Thymus (tissue), 11 donors: ENCODE measurements around the gene ARHGAP10. TPM values are rescaled to one million over a fixed set of nuclear protein-coding genes. Genes with fewer than 3 reads are reported as not detected.

Experiments
- DNase-seq, 9 donors: peaks; one replicate each; pipeline ENCODE4 v3.0.0-alpha.2; 2013; ENCODE audit warnings: low spot score in 9 of 9, low read depth in 6 of 9, missing footprints in 1 of 9
- H3K27ac ChIP-seq, 2 donors: one replicate each; pipeline ENCODE4 v1.5.1; 2013; ENCODE audit warnings: control low read depth in 1 of 2, low read depth in 1 of 2, low read length in 1 of 2, mild to moderate bottlenecking in 1 of 2, moderate library complexity in 1 of 2
- H3K27me3 ChIP-seq, 2 donors: one replicate each; pipeline ENCODE4 v1.5.1; 2013; ENCODE audit warnings: low read length in 1 of 2; ENCODE audit not compliant: control insufficient read depth in 2 of 2, insufficient read depth in 1 of 2
- H3K36me3 ChIP-seq, 2 donors: one replicate each; pipeline ENCODE4 v1.5.1; 2013; ENCODE audit warnings: low read length in 1 of 2, mild to moderate bottlenecking in 1 of 2, moderate library complexity in 1 of 2; ENCODE audit not compliant: control insufficient read depth in 2 of 2, insufficient read depth in 2 of 2
- H3K4me1 ChIP-seq, 2 donors: one replicate each; pipeline ENCODE4 v1.5.1; 2013; ENCODE audit warnings: low read length in 2 of 2; ENCODE audit not compliant: control insufficient read depth in 2 of 2, insufficient read depth in 2 of 2
- H3K4me3 ChIP-seq, 2 donors: one replicate each; pipeline ENCODE4 v1.5.1; 2013; ENCODE audit warnings: low read length in 2 of 2, control low read depth in 1 of 2, mild to moderate bottlenecking in 1 of 2
- H3K9me3 ChIP-seq, 2 donors: one replicate each; pipeline ENCODE4 v1.5.1; 2013; ENCODE audit warnings: low read length in 1 of 2, mild to moderate bottlenecking in 1 of 2; ENCODE audit not compliant: control insufficient read depth in 2 of 2, insufficient read depth in 1 of 2
- WGBS: extraction: QIAGEN DNeasy Blood & Tissue Kit; methylation state at CpG from one replicate; pipeline ENCODE4 v1.1.7; 2013; 5-methylcytosine and 5-hydroxymethylcytosine counted together
- polyA plus RNA-seq: library from polyadenylated mRNA; stranded (reverse); fragments of 200-250 nt; gene quantifications from one replicate; pipeline ENCODE4 v1.2.3, GENCODE V29; 2013
- total RNA-seq: library from RNA; stranded (reverse); fragments of 120-200 nt; gene quantifications from one replicate; pipeline ENCODE4 v1.2.4, GENCODE V29; 2013
- donor health status: healthy.

The ARHGAP10 gene
- total and polyA plus RNA-seq, 2 donors, result 11.8 to 13.4 TPM

DNA sequence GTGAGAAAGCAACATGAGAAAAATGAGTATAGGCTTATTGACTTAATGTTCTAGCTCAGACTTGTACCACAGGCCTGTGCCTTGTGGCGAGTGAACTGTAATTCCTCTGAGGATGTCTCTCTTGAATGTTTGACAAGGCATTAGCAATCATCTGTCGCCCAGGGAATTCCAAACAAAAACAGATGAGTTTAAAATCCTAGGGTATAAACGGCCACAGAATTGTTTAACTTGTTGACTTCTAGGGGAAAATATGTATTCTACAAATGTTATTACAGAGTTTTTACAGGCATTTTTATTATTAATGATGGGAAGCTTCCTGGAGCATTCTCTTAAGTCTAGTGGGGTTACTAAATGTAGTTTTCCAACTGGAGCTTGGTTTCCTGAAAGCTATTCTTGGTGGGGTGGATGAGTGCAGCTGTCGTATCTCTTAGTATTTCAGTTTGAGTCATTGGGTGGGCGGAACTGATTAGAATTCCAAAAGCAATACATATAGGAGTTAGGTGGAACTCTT lies 40.6 kb downstream of the ARHGAP10 start:
- DNase-seq, result no peak
- no peaks in the 10 kb centered on the region for H3K4me1 ChIP-seq
- peak overlapping the region in 1 of 2 donors; percentile 18 for H3K27ac ChIP-seq

DNA sequence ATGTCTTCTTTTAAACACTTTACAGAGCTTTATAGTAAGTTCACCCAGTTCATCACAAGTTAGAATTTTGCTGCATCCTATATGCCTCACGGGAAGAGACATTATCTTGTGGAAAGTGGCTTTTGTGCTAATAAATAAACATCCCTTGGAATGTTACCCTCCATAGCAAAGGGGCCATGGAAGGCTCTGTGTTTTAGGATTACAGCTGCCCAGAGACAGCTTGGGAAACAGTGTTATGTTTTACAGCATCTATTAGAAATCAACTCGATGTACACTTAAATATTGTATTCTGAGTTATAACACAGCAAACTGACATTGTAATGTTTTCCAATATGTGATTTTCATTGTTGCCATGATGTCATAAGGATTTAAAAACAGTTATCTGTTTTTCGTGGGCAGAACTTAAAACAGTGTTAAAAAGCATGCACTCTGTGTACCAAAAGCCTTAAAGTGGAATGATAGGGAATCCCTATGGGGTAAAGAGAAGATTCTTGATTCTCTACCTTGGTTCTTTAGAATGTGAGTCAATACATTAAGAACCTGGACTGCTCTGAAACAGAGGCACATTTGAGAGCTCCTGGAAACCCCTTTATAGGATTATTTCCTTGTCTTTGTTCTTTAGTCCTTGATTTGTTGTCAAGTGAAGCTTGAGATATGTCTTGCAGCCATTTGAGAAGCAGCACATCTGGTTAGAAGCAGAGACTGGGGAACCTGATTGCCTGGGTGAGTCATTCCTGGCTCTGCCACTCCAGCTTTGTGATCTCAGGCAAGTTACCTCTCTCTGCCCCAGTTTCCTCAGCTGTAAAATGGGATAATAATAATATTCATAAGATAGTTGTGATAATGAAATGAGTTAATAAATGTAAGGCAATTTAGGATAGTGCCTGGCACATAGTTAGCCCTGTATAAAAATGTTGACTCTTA lies 41.6 kb downstream of the ARHGAP10 start:
- no peak for DNase-seq
- H3K36me3 ChIP-seq, result no peaks in the 10 kb centered on the region
- WGBS, result 94% methylated on average over 3 of the region's 3 CpGs
- no peaks in the 10 kb centered on the region for H3K9me3 ChIP-seq
- no peaks in the 10 kb centered on the region for H3K4me1 ChIP-seq
- no peak overlapping the region for H3K27ac ChIP-seq
- no peak overlapping the region for H3K4me3 ChIP-seq
- no peaks in the 10 kb centered on the region for H3K27me3 ChIP-seq

More for the DNA sequence above, 40.6 kb downstream of the ARHGAP10 start:
- H3K36me3 ChIP-seq, result no peaks in the 10 kb centered on the region
- H3K9me3 ChIP-seq, result no peaks in the 10 kb centered on the region
- 92% methylated on average over 5 of the region's 5 CpGs for WGBS
- H3K27me3 ChIP-seq, result no peaks in the 10 kb centered on the region
- H3K4me3 ChIP-seq, result no peak overlapping the region

DNA sequence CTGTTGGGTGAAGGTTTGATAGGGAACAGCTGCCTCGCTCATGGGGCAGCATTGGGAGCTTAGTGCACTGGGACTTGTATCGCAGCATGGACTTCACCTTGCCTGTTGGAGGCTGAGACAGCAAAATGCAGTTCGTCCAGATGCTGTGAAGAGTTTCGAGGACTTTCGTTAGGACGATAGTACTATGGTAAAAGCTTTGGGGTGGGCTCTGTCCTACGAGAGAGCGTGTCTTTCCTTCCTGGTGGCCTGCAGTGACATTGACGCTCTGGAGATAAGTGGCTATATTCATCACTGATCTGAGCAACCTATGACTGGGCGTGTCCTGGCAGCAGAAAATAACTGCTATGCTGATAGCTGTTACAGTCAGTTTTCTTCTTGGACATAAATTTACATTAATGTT lies 44.8 kb downstream of the ARHGAP10 start:
- no peak overlapping the region for H3K27ac ChIP-seq
- H3K4me3 ChIP-seq, result no peak overlapping the region
- DNase-seq, result no peak
- H3K36me3 ChIP-seq, result no peaks in the 10 kb centered on the region
- WGBS, result 97% methylated on average over 10 of the region's 10 CpGs
- H3K9me3 ChIP-seq, result peaks cover 0 to 3% of the 10 kb centered on the region in 2 donors
- H3K4me1 ChIP-seq, result peaks cover 0 to 6% of the 10 kb centered on the region in 2 donors
- H3K27me3 ChIP-seq, result no peaks in the 10 kb centered on the region

DNA sequence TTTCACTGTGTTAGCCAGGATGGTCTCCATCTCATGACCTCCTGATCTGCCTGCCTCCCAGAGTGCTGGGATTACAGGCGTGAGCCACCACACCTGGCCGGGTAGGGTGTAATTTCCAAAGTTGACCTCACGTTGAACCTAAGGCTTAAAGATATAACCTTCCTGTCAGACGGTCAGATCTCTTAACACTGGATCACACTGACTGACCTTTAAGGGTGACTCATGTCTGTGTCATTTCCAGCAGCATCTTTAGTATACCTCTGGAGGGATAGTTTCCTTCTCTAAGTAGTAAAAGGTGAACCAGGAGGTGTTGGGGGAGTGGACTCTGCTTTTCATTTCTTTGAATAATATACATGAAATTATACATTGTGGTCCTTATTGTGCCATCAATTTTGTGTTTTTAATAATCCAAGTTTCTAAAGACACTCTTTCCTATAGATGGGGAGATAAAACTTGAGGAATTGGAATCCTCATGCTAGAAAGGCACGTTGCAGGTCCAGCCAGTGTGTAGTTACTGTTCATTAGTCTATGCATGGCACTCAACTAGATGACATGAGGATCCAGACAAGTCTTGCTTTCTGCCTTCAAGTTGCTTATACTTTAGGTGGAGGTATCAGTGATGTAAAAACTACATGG lies 45.7 kb downstream of the ARHGAP10 start:
- H3K27ac ChIP-seq, result no peak overlapping the region
- H3K27me3 ChIP-seq, result no peaks in the 10 kb centered on the region
- WGBS, result 95% methylated on average over 5 of the region's 5 CpGs
- H3K36me3 ChIP-seq, result no peaks in the 10 kb centered on the region
- peaks cover 0 to 3% of the 10 kb centered on the region in 2 donors for H3K9me3 ChIP-seq
- no peak overlapping the region for H3K4me3 ChIP-seq
- no peak for DNase-seq
- peaks cover 0 to 6% of the 10 kb centered on the region in 2 donors for H3K4me1 ChIP-seq

DNA sequence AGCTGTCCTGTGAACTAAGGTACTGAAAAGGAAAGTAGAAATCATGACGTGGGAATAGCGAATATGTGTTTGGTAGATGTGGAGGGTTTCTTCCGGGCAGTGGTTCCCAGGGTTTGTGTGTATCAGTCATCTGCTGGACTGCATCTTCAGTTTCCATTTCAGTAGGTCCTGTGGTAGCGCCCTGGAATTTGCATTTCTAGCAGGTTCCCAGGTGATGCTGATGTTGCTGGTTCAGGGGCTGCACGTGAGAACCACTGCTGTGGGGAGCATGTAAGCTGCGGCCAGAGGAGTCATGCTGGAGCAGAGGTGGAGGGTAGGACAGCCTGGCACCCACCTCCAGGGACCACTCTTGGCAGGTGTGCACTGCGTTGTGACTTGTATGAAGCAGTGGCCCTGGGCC lies 47.1 kb downstream of the ARHGAP10 start:
- DNase-seq, result no peak
- no peak overlapping the region for H3K27ac ChIP-seq
- H3K4me3 ChIP-seq, result no peak overlapping the region
- 98% methylated on average over 7 of the region's 7 CpGs for WGBS
- H3K27me3 ChIP-seq, result no peaks in the 10 kb centered on the region
- peaks cover 0 to 3% of the 10 kb centered on the region in 2 donors for H3K9me3 ChIP-seq
- no peaks in the 10 kb centered on the region for H3K36me3 ChIP-seq
- peaks cover 0 to 6% of the 10 kb centered on the region in 2 donors for H3K4me1 ChIP-seq

DNA sequence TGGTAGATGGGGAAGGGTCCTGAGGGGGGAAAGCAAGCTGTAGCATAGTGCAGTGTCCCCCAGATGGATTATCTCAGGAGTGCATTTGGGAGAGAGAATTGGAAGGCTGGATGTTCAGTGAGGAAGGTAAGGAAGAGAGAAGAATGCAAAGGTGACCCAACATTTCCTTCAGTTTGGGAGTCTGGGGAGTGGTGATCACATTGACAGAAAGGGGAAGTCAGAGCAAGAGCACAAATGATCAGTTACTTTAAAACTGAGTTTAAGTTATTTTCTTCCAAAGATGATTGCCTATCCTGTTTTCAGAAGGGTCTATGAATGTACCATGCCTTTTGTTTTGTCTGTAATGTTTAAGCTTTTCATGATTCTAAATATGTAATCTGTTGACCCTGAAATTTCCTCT lies 47.6 kb downstream of the ARHGAP10 start:
- H3K27ac ChIP-seq, result no peak overlapping the region
- no peak overlapping the region for H3K4me3 ChIP-seq
- H3K36me3 ChIP-seq, result no peaks in the 10 kb centered on the region
- no peaks in the 10 kb centered on the region for H3K27me3 ChIP-seq
- peaks cover 0 to 3% of the 10 kb centered on the region in 2 donors for H3K9me3 ChIP-seq
- DNase-seq, result no peak
- H3K4me1 ChIP-seq, result peaks cover 0 to 6% of the 10 kb centered on the region in 2 donors

DNA sequence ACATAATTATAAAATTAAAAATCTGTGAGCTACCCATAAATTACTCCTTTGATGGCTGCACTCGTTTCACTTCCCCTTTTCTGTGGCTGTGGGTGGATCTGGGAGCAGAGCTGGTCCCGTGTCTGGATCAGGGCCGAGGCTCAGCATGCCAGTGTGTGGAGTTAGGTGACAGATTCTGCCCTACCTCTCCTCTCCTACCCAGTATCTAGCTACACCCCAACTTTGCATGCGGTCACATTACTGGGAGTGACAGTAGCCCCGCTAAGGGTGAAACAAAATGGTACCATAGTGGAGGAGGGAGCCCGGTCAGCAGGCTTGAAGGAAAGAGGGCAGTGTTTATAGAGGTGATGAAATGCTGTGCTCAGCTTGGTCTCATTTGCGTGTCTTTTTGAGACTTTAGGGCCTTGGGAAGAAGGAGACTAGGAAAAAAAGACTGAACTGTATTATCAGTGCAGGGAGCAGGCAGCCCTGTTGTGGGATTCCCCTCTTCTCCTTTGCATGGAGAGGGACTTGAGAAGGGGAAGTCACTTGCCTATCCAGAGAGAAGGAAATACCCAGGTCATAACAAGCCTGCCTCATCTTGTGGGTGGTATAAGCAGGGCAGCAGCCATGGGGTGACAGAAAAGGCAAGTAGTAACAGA lies 48.4 kb downstream of the ARHGAP10 start:
- WGBS, result 25% methylated on average over 7 of the region's 7 CpGs
- no peaks in the 10 kb centered on the region for H3K36me3 ChIP-seq
- no peak overlapping the region for H3K4me3 ChIP-seq
- no peaks in the 10 kb centered on the region for H3K27me3 ChIP-seq
- no peak for DNase-seq
- H3K9me3 ChIP-seq, result peaks cover 0 to 3% of the 10 kb centered on the region in 2 donors
- peaks cover 0 to 6% of the 10 kb centered on the region in 2 donors for H3K4me1 ChIP-seq
- no peak overlapping the region for H3K27ac ChIP-seq

DNA sequence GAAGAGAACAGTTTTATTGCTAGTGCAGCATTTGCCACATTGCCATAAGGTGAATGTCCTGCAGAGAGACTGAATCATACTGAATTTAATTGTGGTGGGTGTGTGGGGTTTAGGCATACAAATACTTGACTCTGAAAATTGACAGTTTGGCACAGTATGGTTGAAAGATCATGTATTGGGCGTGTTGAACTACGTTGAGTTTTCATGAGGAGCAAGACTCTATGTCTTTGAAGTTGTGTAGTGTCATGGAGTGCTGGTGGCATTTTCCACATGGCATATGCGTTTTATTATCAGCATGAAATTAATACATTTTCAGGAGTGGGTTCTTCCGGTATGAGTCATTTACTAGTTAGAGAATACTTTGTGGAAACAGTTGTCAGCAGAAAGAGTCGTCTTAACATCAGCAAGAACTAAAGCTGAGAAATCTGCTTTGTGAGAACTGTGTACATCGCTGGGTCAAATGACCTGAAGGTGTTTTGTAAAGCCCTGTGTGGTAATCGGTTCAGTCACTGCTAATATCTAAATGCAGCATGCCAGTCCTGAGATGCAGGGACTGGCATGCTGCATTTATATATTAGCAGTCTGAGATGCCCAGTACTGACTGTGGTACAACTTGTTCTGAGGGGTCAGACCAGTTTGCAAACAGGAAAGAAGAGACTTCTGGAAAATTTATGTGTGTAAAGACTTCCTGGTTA lies 50.3 kb downstream of the ARHGAP10 start:
- Histone ChIP-seq H3K36me3 (no peaks in the 10 kb centered on the region), H3K4me1 (peaks cover 0 to 12% of the 10 kb centered on the region in 2 donors), H3K9me3 (peaks cover 0 to 3% of the 10 kb centered on the region in 2 donors), H3K4me3 (no peak overlapping the region), H3K27me3 (no peaks in the 10 kb centered on the region), H3K27ac (no peak overlapping the region)
- WGBS, result 93% methylated on average over 7 of the region's 7 CpGs
- DNase-seq, result no peak
